ENCODE data around the gene CEPT1.

CEPT1 gene

GRCh38 chr1:111147948-111148347 lies 7.9 kb downstream of the CEPT1 start:
- no peak for DNase-seq

- DNase-seq = no peak
Measured at GRCh38 chr1:111148376-111148881, 8.4 kb downstream of the CEPT1 start.

- DNase-seq = no peak
Measured at GRCh38 chr1:111151838-111152237, 11.8 kb downstream of the CEPT1 start.

GRCh38 chr1:111154021-111154999 lies 14.3 kb downstream of the CEPT1 start:
- DNase-seq = no peak

DNA sequence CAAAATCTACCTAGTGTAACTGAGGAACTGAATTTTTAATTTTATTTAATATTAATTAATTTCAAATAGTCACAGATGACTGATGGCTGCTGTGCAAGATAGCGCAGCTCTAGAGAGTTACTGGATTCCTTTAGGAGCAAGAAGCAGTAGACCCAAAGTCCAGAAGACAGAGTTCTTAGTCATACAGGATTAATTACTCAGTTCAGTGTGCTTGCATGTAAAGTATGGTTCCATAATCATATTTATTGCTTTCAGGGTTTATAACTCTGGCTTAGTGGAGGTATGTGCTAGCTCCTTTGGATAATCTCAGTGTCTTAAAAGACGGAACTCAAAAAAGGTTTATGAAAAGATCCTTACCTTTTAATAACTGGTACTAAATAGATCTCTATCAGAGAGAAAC lies 17.4 kb downstream of the CEPT1 start:
- no peak for DNase-seq

- no peak for DNase-seq
Measured at GRCh38 chr1:111161843-111162487, 21.9 kb downstream of the CEPT1 start.

- DNase-seq = no peak
Measured at GRCh38 chr1:111162488-111162880, 22.5 kb downstream of the CEPT1 start.

- no peak for DNase-seq
Measured at GRCh38 chr1:111163363-111163762, 23.3 kb downstream of the CEPT1 start.

- no peak for DNase-seq
Measured at GRCh38 chr1:111164151-111164550, 24.1 kb downstream of the CEPT1 start.

GRCh38 chr1:111172463-111172862 lies 32.4 kb downstream of the CEPT1 start:
- no peak for DNase-seq

GRCh38 chr1:111174070-111174469 lies 34.0 kb downstream of the CEPT1 start:
- no peak for DNase-seq

GRCh38 chr1:111175349-111175748 lies 35.3 kb downstream of the CEPT1 start:
- no peak for DNase-seq

- DNase-seq = no peak
Measured at GRCh38 chr1:111176678-111177077, 36.7 kb downstream of the CEPT1 start.

DNA sequence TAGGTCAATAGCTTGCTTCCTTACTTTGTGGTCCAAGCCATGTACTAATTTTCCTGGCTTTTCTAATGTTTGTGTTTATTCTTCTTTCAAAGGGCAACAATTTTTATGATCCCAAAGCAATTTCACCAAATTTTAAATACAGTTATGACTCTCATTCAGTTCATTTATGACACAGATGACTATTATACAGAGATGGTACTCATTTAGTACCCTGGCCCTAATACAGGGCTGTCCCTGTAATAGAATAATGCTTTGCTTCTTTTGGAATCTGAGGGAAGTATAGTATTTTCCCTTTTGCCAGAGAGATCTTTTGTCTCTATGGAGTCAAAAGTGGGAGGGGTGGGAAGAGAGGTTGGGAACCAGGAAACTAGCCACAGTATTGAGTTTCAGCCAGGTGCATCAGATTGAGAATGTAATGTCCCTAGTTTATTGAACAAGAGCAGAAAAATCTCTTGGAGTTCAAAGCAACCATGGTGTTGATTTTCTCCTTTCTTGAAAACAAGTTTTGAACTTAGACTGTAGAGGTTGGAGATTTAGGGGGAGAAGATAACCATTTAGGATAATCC lies 40.0 kb downstream of the CEPT1 start:
- DNase-seq = no peak

DNA sequence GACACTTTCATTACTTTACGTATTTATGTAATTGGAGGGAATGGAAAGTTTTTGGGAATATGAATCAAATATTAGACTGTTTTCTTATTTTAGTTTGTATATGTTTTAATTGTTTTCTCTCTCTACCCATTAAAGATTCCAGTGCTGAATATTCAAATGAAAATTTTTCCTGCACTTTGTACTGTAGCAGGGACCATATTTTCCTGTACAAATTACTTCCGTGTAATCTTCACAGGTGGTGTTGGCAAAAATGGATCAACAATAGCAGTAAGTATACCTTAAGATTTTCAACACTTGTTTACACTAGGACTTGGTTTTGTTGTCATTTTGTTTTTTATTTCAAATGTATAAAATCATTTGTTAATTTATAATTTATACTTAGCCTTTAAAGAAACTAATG lies 42.0 kb downstream of the CEPT1 start:
- DNase-seq = no peak

DNA sequence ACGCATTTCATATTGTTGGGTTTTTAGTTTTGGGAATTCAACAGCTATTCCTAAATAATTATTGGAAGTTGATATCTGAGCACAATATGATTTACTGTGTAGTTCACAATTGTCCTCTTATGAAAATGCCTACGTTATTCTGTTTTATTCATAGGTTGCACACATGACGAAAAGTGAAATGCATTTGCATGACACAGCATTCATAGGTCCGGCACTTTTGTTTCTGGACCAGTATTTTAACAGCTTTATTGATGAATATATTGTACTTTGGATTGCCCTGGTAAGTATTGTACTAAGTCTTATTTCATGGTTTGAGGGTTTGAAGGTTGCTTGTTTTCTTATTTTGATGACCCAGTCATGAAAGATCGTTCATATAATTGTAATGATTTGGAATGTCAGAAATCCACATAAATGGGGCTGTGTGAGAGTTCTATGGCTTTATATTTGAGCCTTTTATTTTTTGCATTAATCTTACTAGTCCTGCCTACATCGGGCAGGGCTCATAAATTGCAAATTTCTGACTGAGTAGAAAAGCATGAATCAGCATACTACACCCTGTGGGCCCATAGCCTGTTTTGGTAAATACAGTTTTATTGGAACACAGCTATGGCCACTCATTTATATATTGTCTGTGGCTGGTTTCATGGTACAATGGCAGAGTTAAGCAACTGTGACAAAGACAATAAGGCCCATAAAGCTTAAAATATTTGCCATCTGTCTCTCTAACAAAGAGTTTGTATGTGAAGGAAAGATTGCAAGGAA lies 43.5 kb downstream of the CEPT1 start:
- no peak for DNase-seq

- no peak for DNase-seq
Measured at GRCh38 chr1:111184663-111185062, 44.6 kb downstream of the CEPT1 start.

DNA sequence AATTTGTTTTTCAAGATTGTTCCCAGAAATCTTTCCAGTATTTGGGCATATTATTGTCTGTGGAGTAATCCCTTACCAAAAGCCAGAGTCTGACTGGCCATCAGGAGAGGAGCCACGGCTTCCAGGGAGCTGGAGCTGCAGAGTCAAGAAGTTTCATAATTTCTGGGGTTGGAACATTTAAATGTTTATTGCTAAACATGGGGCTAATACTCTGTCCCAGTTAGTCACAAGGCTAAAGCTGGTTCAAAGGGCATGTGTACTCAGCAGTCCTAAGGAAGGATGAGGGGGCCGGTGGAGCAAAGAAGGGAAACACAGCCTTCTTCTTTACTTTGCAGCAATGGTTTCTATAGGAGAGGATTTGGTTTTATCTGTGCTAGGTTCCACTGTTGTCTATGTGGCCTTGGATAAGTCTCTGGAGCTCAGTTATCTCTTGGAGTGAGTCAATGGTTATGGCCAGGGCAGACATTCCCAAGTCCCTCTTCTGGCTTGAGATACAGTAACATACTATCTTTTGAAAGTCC lies 51.0 kb downstream of the CEPT1 start:
- DNase-seq = no peak

- DNase-seq = no peak
Measured at GRCh38 chr1:111191496-111191895, 51.5 kb downstream of the CEPT1 start.

- no peak for DNase-seq
Measured at GRCh38 chr1:111192074-111192473, 52.1 kb downstream of the CEPT1 start.

GRCh38 chr1:111192658-111193519 lies 52.9 kb downstream of the CEPT1 start:
- no peak for DNase-seq

All from SIG-M5 (cell line).